SK-N-MC (cell line): ENCODE data around the gene TAF11L3.

Source experiments
- EZH2 ChIP-seq: fragments of 200-600 bp; sonication (generic); IDR thresholded peaks from one replicate; pipeline ENCODE4 v1.6.1; 2017; ENCODE audit warnings: antibody characterized with exemption
- POLR2AphosphoS5 ChIP-seq: IDR thresholded peaks from 2 replicates; pipeline ENCODE4 v1.6.1; 2012; ENCODE audit warnings: mild to moderate bottlenecking, low read depth, low read length, borderline replicate concordance

DNA sequence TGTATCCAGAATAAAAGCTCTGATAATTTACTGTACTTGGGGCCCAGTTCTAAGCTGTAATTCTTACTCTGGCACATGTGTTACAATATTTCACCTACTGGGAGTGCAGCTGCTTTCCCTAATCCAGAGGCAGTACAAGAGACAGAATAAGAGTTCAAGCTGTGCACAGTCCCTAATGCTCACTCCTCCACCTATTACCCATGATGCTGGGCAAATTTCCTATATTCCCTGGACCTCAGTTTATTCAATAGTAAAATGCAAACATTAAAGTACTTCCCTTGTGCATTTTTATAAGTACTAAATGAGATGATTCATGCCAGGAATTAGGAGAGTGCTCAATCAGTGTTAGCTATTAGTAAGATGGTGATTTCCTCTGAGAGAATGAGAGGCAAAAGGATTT lies 48.1 kb upstream of the TAF11L3 start:
- TF ChIP-seq POLR2AphosphoS5, result no peak
- no peak for TF ChIP-seq EZH2
